ENCODE measurements around the gene PTPRT.

The PTPRT gene

DNA sequence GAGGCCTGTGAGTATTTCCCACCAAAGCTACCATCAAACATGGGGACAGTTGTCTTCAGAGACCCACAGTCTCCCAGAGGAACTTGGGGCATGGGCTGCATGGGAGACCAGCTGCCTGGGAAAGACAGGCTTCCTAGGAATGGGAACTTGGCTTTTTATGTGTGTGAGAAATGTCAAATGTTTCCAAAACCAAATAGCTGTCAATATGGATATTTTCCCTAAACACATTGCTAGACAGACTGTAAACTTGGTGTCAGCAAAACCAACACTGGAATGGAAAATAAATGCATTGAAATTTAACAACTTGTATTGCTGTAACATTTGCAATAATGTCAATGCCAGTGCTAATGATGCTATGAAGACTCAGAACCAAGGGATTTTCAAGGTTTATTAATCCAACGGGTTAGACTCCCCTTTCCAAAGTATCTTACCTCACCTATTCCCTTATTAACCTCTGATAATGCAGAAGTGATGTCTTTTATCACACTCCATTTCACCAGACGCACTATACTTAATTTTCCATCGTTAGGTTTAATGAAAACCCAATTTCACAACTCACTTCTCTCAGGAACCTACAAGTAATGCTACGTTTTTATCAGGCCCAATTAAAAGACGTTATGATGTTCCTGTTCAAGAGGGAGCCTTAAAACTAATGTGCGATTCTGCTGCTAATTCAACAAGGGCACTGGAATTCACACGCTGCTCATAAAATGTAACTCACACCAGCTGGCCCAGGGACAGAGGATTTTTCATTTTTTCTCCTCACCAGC lies 1025.4 kb downstream of the PTPRT start:
- no peak overlapping the region for H3K27ac ChIP-seq (ENCODE audit: low read depth, low read length)
- DNase-seq = no peak

DNA sequence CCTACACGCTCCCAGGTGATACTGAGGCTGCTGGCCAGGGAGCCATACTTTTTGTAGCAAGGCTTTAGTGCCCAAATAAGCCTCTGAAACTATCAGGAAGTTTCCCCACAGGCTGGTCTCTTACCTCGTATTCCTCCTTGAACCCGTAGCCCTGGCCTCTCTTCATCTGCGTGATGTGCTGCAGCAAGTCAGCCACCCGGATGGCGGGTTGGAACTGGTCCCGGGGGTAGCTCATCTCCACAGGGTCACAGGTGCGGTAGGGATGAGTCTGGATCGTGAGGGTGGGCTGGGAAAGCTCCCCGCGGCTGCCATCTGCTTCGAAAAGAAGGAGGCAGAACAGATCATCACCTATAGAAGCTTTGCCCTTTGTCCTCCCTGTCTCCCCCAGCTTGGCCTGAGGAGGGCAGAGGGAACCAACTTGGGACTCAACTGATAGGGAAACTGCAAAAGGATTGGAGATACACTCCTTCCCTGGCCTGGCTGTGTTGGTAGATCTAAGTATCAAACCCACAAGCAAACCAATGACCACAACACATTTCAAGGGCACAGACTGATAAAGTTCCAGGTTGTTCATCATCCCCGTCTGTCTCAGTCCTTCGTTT lies 1028.4 kb downstream of the PTPRT start:
- no peaks in the 10 kb centered on the region for H3K36me3 ChIP-seq (ENCODE audit: control insufficient read depth, insufficient read depth, low read length)
- H3K27ac ChIP-seq (ENCODE audit: low read depth, low read length) = no peak overlapping the region
- no peak overlapping the region for H3K4me3 ChIP-seq (ENCODE audit: low read length)
- H3K9ac ChIP-seq (ENCODE audit: low read length) = no peak overlapping the region
- H3K79me2 ChIP-seq (ENCODE audit: control insufficient read depth, insufficient read depth, low read length) = no peaks in the 10 kb centered on the region
- H2BK15ac ChIP-seq (replicated peaks; ENCODE audit: low read depth) = no peak overlapping the region
- no peak overlapping the region for H3K23ac ChIP-seq (ENCODE audit: low read length)
- no peak overlapping the region for H3K18ac ChIP-seq (ENCODE audit: low read length)
- no peak overlapping the region for H2BK5ac ChIP-seq (ENCODE audit: low read length)
- H4K5ac ChIP-seq (ENCODE audit: low read length) = no peak overlapping the region
- no peaks in the 10 kb centered on the region for H3K79me1 ChIP-seq (ENCODE audit: low read length)
- H3K56ac ChIP-seq (ENCODE audit: low read length) = no peak overlapping the region
- H3K4ac ChIP-seq (ENCODE audit: low read depth, low read length) = no peak overlapping the region
- no peak overlapping the region for H2BK120ac ChIP-seq (ENCODE audit: low read depth, low read length)
- no peak overlapping the region for H3K4me2 ChIP-seq (ENCODE audit: low read length)
- no CpG with 5 or more reads among the region's 14 CpGs for WGBS (ENCODE audit: extremely low coverage, insufficient coverage, low lambda C conversion rate)
- H4K8ac ChIP-seq (ENCODE audit: low read depth, low read length) = no peak overlapping the region
- H3K4me1 ChIP-seq (ENCODE audit: control insufficient read depth, low read depth, low read length) = no peaks in the 10 kb centered on the region
- H3K27me3 ChIP-seq (ENCODE audit: insufficient read depth, low read length, poor library complexity) = no peaks in the 10 kb centered on the region
- H2AK5ac ChIP-seq (ENCODE audit: low read length) = no peak overlapping the region
- DNase-seq = peak; percentile 22

More for the DNA sequence above, 1025.4 kb downstream of the PTPRT start:
- H3K9ac ChIP-seq (ENCODE audit: low read length) = no peak overlapping the region
- no peak overlapping the region for H3K18ac ChIP-seq (ENCODE audit: low read length)
- no peaks in the 10 kb centered on the region for H3K79me1 ChIP-seq (ENCODE audit: low read length)
- H3K4ac ChIP-seq (ENCODE audit: low read depth, low read length) = no peak overlapping the region
- no peak overlapping the region for H2BK120ac ChIP-seq (ENCODE audit: low read depth, low read length)
- H4K8ac ChIP-seq (ENCODE audit: low read depth, low read length) = no peak overlapping the region
- no peaks in the 10 kb centered on the region for H3K4me1 ChIP-seq (ENCODE audit: control insufficient read depth, low read depth, low read length)
- no peak overlapping the region for H2AK5ac ChIP-seq (ENCODE audit: low read length)
- no peak overlapping the region for H3K56ac ChIP-seq (ENCODE audit: low read length)
- WGBS (ENCODE audit: extremely low coverage, insufficient coverage, low lambda C conversion rate) = 100% methylated on average over 2 of the region's 7 CpGs
- H4K5ac ChIP-seq (ENCODE audit: low read length) = no peak overlapping the region
- H3K23ac ChIP-seq (ENCODE audit: low read length) = no peak overlapping the region
- H3K79me2 ChIP-seq (ENCODE audit: control insufficient read depth, insufficient read depth, low read length) = no peaks in the 10 kb centered on the region
- H3K36me3 ChIP-seq (ENCODE audit: control insufficient read depth, insufficient read depth, low read length) = no peaks in the 10 kb centered on the region
- no peak overlapping the region for H3K4me2 ChIP-seq (ENCODE audit: low read length)
- no peaks in the 10 kb centered on the region for H3K27me3 ChIP-seq (ENCODE audit: insufficient read depth, low read length, poor library complexity)
- H2BK5ac ChIP-seq (ENCODE audit: low read length) = no peak overlapping the region
- H3K4me3 ChIP-seq (ENCODE audit: low read length) = no peak overlapping the region
- H2BK15ac ChIP-seq (replicated peaks; ENCODE audit: low read depth) = no peak overlapping the region

DNA sequence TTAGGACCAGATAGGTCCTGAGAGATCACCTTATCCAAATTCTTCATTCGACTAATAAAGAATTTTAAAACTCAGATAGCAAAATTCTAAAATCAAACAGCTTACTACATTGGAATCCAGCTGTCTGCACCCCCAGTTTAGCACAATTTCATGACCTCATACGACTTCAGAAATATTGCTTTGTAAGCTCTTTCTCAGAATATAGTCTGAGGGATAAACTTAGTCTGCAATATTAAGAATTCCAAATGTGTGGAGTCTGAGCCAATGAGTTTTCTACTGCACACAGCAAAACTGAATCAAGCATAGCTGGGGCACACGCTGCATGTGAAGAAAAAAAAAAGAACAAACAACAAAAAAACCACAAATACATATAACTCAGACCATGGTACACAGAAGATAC lies 1029.9 kb downstream of the PTPRT start:
- Histone ChIP-seq H3K27ac (ENCODE audit: low read depth, low read length) (no peak overlapping the region), H2AK5ac (ENCODE audit: low read length) (no peak overlapping the region), H3K36me3 (ENCODE audit: control insufficient read depth, insufficient read depth, low read length) (no peaks in the 10 kb centered on the region), H3K79me2 (ENCODE audit: control insufficient read depth, insufficient read depth, low read length) (no peaks in the 10 kb centered on the region), H3K56ac (ENCODE audit: low read length) (no peak overlapping the region), H3K4ac (ENCODE audit: low read depth, low read length) (no peak overlapping the region), H2BK15ac (replicated peaks; ENCODE audit: low read depth) (no peak overlapping the region), H3K18ac (ENCODE audit: low read length) (no peak overlapping the region), H4K8ac (ENCODE audit: low read depth, low read length) (no peak overlapping the region), H2BK5ac (ENCODE audit: low read length) (no peak overlapping the region), H3K4me1 (ENCODE audit: control insufficient read depth, low read depth, low read length) (no peaks in the 10 kb centered on the region), H2BK120ac (ENCODE audit: low read depth, low read length) (no peak overlapping the region), H3K79me1 (ENCODE audit: low read length) (no peaks in the 10 kb centered on the region), H4K5ac (ENCODE audit: low read length) (no peak overlapping the region), H3K27me3 (ENCODE audit: insufficient read depth, low read length, poor library complexity) (no peaks in the 10 kb centered on the region), H3K4me3 (ENCODE audit: low read length) (no peak overlapping the region), H3K9ac (ENCODE audit: low read length) (no peak overlapping the region), H3K23ac (ENCODE audit: low read length) (no peak overlapping the region), H3K4me2 (ENCODE audit: low read length) (no peak overlapping the region)
- DNase-seq = no peak
- WGBS (ENCODE audit: extremely low coverage, insufficient coverage, low lambda C conversion rate) = no CpG with 5 or more reads among the region's 3 CpGs

DNA sequence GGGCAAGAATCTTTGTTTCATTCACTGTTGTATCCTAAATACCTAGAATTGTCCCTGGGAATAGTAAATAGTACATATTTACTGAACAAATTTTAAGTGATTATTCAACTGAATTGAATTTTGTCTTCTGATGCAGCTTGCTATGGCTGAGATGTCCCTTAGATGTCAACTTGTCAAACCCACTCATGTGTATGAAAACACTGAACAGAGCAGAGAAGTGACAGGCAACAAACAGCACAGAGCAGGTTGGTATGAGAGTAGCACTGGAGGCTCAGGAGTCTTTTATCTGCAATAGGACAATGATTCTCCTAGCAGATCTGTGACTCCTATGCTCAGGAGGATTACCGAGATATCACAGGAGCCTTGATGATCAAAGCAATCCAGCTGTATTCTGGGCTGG lies 1031.4 kb downstream of the PTPRT start:
- H3K79me2 ChIP-seq (ENCODE audit: control insufficient read depth, insufficient read depth, low read length) = no peaks in the 10 kb centered on the region
- no peak overlapping the region for H3K4me2 ChIP-seq (ENCODE audit: low read length)
- H2BK120ac ChIP-seq (ENCODE audit: low read depth, low read length) = no peak overlapping the region
- no peak overlapping the region for H4K8ac ChIP-seq (ENCODE audit: low read depth, low read length)
- no peak overlapping the region for H3K23ac ChIP-seq (ENCODE audit: low read length)
- H2BK5ac ChIP-seq (ENCODE audit: low read length) = no peak overlapping the region
- no peaks in the 10 kb centered on the region for H3K36me3 ChIP-seq (ENCODE audit: control insufficient read depth, insufficient read depth, low read length)
- H3K9ac ChIP-seq (ENCODE audit: low read length) = no peak overlapping the region
- no peak overlapping the region for H3K18ac ChIP-seq (ENCODE audit: low read length)
- no CpG with 5 or more reads among the region's 1 CpG for WGBS (ENCODE audit: extremely low coverage, insufficient coverage, low lambda C conversion rate)
- no peak overlapping the region for H4K5ac ChIP-seq (ENCODE audit: low read length)
- no peaks in the 10 kb centered on the region for H3K79me1 ChIP-seq (ENCODE audit: low read length)
- H2BK15ac ChIP-seq (replicated peaks; ENCODE audit: low read depth) = no peak overlapping the region
- no peak overlapping the region for H3K4ac ChIP-seq (ENCODE audit: low read depth, low read length)
- H3K4me3 ChIP-seq (ENCODE audit: low read length) = no peak overlapping the region
- no peak overlapping the region for H3K56ac ChIP-seq (ENCODE audit: low read length)
- no peaks in the 10 kb centered on the region for H3K4me1 ChIP-seq (ENCODE audit: control insufficient read depth, low read depth, low read length)
- no peaks in the 10 kb centered on the region for H3K27me3 ChIP-seq (ENCODE audit: insufficient read depth, low read length, poor library complexity)
- no peak overlapping the region for H2AK5ac ChIP-seq (ENCODE audit: low read length)
- DNase-seq = no peak
- H3K27ac ChIP-seq (ENCODE audit: low read depth, low read length) = no peak overlapping the region

GRCh38 chr20:42155586-42155985 lies 1034.1 kb downstream of the PTPRT start:
- no peaks in the 10 kb centered on the region for H3K79me2 ChIP-seq (ENCODE audit: control insufficient read depth, insufficient read depth, low read length)
- no peak overlapping the region for H3K4me3 ChIP-seq (ENCODE audit: low read length)
- DNase-seq = no peak
- no peaks in the 10 kb centered on the region for H3K36me3 ChIP-seq (ENCODE audit: control insufficient read depth, insufficient read depth, low read length)
- no peak overlapping the region for H3K56ac ChIP-seq (ENCODE audit: low read length)
- no peaks in the 10 kb centered on the region for H3K27me3 ChIP-seq (ENCODE audit: insufficient read depth, low read length, poor library complexity)
- H3K79me1 ChIP-seq (ENCODE audit: low read length) = no peaks in the 10 kb centered on the region
- H2BK120ac ChIP-seq (ENCODE audit: low read depth, low read length) = no peak overlapping the region
- no peak overlapping the region for H2AK5ac ChIP-seq (ENCODE audit: low read length)
- no peak overlapping the region for H3K18ac ChIP-seq (ENCODE audit: low read length)
- H3K4ac ChIP-seq (ENCODE audit: low read depth, low read length) = no peak overlapping the region
- H3K4me1 ChIP-seq (ENCODE audit: control insufficient read depth, low read depth, low read length) = no peaks in the 10 kb centered on the region
- no peak overlapping the region for H3K27ac ChIP-seq (ENCODE audit: low read depth, low read length)
- no peak overlapping the region for H4K8ac ChIP-seq (ENCODE audit: low read depth, low read length)
- H4K5ac ChIP-seq (ENCODE audit: low read length) = no peak overlapping the region
- no peak overlapping the region for H2BK15ac ChIP-seq (replicated peaks; ENCODE audit: low read depth)
- no peak overlapping the region for H3K4me2 ChIP-seq (ENCODE audit: low read length)
- no peak overlapping the region for H3K9ac ChIP-seq (ENCODE audit: low read length)
- WGBS (ENCODE audit: extremely low coverage, insufficient coverage, low lambda C conversion rate) = no CpG with 5 or more reads among the region's 4 CpGs
- H3K23ac ChIP-seq (ENCODE audit: low read length) = no peak overlapping the region
- H2BK5ac ChIP-seq (ENCODE audit: low read length) = no peak overlapping the region

Data from mesendoderm (in vitro differentiated cells).